PC-9 (cell line): ENCODE measurements around the gene TNC. TPM values are rescaled to one million over a fixed set of nuclear protein-coding genes. Genes with fewer than 3 reads are reported as not detected.

Experiments
- BruUV-seq: library from RNA; stranded (reverse); fragments of 400-500 nt; replicated peaks from 2 replicates; lab custom pipeline; 2021; lab: Mats Ljungman, UMichigan
- CTCF ChIA-PET: fragments of 300-600 bp; sonication (Branson Sonifier 250); formaldehyde crosslinking; loops from one replicate; lab custom pipeline; 2022; ENCODE audit warnings: antibody characterized with exemption; lab: Charles Lee
- POLR2A ChIA-PET: fragments of 300-600 bp; sonication (Branson Sonifier 250); formaldehyde crosslinking; loops from one replicate; lab custom pipeline; 2022; ENCODE audit warnings: antibody characterized with exemption; ENCODE audit not compliant: unreplicated experiment; lab: Charles Lee
- DNase-seq, 2 experiments: peaks; one replicate each; pipeline versions ENCODE4 v3.0.0 to v3.0.0-alpha.2; 2015 to 2022; ENCODE audit warnings: mixed read lengths in 1 of 2
- H2AFZ ChIP-seq: fragments of 200-600 bp; sonication (generic); 2 replicates; pipeline ENCODE4 v1.8.1; 2017; ENCODE audit warnings: antibody characterized with exemption
- H3F3A ChIP-seq: fragments of 200-600 bp; sonication (generic); 2 replicates; pipeline ENCODE4 v1.8.1; 2017; ENCODE audit warnings: antibody characterized with exemption, mild to moderate bottlenecking, low read depth; ENCODE audit not compliant: insufficient read depth
- H3K27ac ChIP-seq: fragments of 200-600 bp; sonication (generic); 2 replicates; pipeline ENCODE4 v1.6.1; 2016; ENCODE audit warnings: mixed run types
- H3K27me3 ChIP-seq: fragments of 200-600 bp; sonication (generic); 2 replicates; pipeline ENCODE4 v1.6.1; 2016; ENCODE audit warnings: low read depth, mixed run types; ENCODE audit not compliant: insufficient read depth
- H3K36me3 ChIP-seq: fragments of 200-600 bp; sonication (generic); 2 replicates; pipeline ENCODE4 v1.6.1; 2016; ENCODE audit warnings: low read depth, mixed run types
- H3K4me1 ChIP-seq: fragments of 200-600 bp; sonication (generic); replicated peaks from 2 replicates; pipeline ENCODE4 v1.6.1; 2016; ENCODE audit warnings: mixed run types; ENCODE audit not compliant: insufficient read depth
- H3K4me2 ChIP-seq: fragments of 200-600 bp; sonication (generic); 2 replicates; pipeline ENCODE4 v1.6.1; 2017; ENCODE audit warnings: mixed run types
- H3K4me3 ChIP-seq: fragments of 200-600 bp; sonication (generic); 2 replicates; pipeline ENCODE4 v1.6.1; 2016; ENCODE audit warnings: mixed run types
- H3K79me2 ChIP-seq: fragments of 200-600 bp; sonication (generic); 2 replicates; pipeline ENCODE4 v1.6.1; 2017; ENCODE audit warnings: low read depth, mixed run types
- H3K9me2 ChIP-seq: fragments of 200-600 bp; sonication (generic); 2 replicates; pipeline ENCODE4 v1.8.1; 2017; ENCODE audit warnings: mild to moderate bottlenecking; ENCODE audit not compliant: insufficient read depth
- H3K9me3 ChIP-seq: fragments of 200-600 bp; sonication (generic); 2 replicates; pipeline ENCODE4 v1.8.1; 2016; ENCODE audit warnings: low read depth; ENCODE audit not compliant: insufficient read depth
- H4K20me1 ChIP-seq: fragments of 200-600 bp; sonication (generic); 2 replicates; pipeline ENCODE4 v1.8.1; 2017; ENCODE audit not compliant: insufficient read depth
- CTCF ChIP-seq: fragments of 200-600 bp; sonication (generic); conservative IDR thresholded peaks from 2 replicates; pipeline ENCODE4 v1.6.1; 2017; ENCODE audit warnings: mixed run types, antibody characterized with exemption, mild to moderate bottlenecking, moderate library complexity
- EZH2 ChIP-seq: fragments of 200-600 bp; sonication (generic); IDR thresholded peaks from 2 replicates; pipeline ENCODE4 v1.8.0; 2017; ENCODE audit warnings: antibody characterized with exemption, low read depth
- intact Hi-C: fragments of 100-400 bp; cut with micrococcal nuclease; formaldehyde crosslinking; loops from one replicate; pipeline ENCODE4 v1.10.0; 2022; ENCODE audit not compliant: unreplicated experiment
- total RNA-seq: library from RNA; stranded (reverse); gene quantifications from 2 replicates; pipeline ENCODE4 v1.2.3, GENCODE V29; 2021

TNC gene
- total RNA-seq, 1 experiment from 2014 or later = 1.1 TPM

GRCh38 chr9:115010874-115011273 is 107.1 kb downstream of the TNC start:
- ChIA-PET POLR2A (no interaction called here), CTCF (no interaction called here)
- Histone ChIP-seq H3K4me3 (no peak overlapping the region), H3F3A (no peaks in the 10 kb centered on the region), H3K27ac (no peak overlapping the region), H2AFZ (no peak overlapping the region), H3K79me2 (no peaks in the 10 kb centered on the region), H3K4me1 (no peaks in the 10 kb centered on the region), H4K20me1 (no peaks in the 10 kb centered on the region), H3K27me3 (peaks cover 24% of the 10 kb centered on the region; the same call in 1 of the 2 replicates), H3K36me3 (no peaks in the 10 kb centered on the region), H3K9me2 (no peaks in the 10 kb centered on the region), H3K9me3 (no peaks in the 10 kb centered on the region), H3K4me2 (no peak overlapping the region)
- no TSS peak for BruUV-seq
- intact Hi-C loops = loop anchor here (5.0 kb wide), 1 partner anchor 904 kb away; no protein-coding TSS in a partner anchor
- DNase-seq = no peak
- TF ChIP-seq EZH2 = no peak
- no peak for TF ChIP-seq CTCF

GRCh38 chr9:115008536-115009270 is 109.3 kb downstream of the TNC start:
- H3K27me3 ChIP-seq = peaks cover 34% of the 10 kb centered on the region; the same call in 1 of the 2 replicates
- no peak overlapping the region for H3K4me3 ChIP-seq
- no peaks in the 10 kb centered on the region for H3K9me3 ChIP-seq
- H3K79me2 ChIP-seq = no peaks in the 10 kb centered on the region
- H3K4me2 ChIP-seq = no peak overlapping the region
- H3K4me1 ChIP-seq = no peaks in the 10 kb centered on the region
- H4K20me1 ChIP-seq = no peaks in the 10 kb centered on the region
- H3K27ac ChIP-seq = no peak overlapping the region
- no TSS peak for BruUV-seq
- H3K9me2 ChIP-seq = no peaks in the 10 kb centered on the region
- H3K36me3 ChIP-seq = no peaks in the 10 kb centered on the region
- peak; percentile 37 to 44 for DNase-seq
- CTCF ChIA-PET = interaction anchor here (0.7 kb wide), 1 partner anchor 337 kb away, joined by 4 read pairs; no protein-coding TSS in a partner anchor
- H2AFZ ChIP-seq = no peak overlapping the region
- TF ChIP-seq CTCF (no peak), EZH2 (no peak)
- POLR2A ChIA-PET = interaction anchor here (0.7 kb wide), 1 partner anchor 203 kb away, joined by 4 read pairs; the partner anchor contains the start of gene TNFSF15
- intact Hi-C loops = no loop called here
- no peaks in the 10 kb centered on the region for H3F3A ChIP-seq

- Histone ChIP-seq H3K27me3 (peaks cover 30% of the 10 kb centered on the region; the same call in 1 of the 2 replicates), H3K4me1 (no peaks in the 10 kb centered on the region), H3K36me3 (no peaks in the 10 kb centered on the region), H3K4me3 (no peak overlapping the region), H3K27ac (no peak overlapping the region), H3K9me3 (no peaks in the 10 kb centered on the region), H3K4me2 (no peak overlapping the region), H4K20me1 (no peaks in the 10 kb centered on the region), H2AFZ (no peak overlapping the region), H3K79me2 (no peaks in the 10 kb centered on the region), H3F3A (no peaks in the 10 kb centered on the region), H3K9me2 (no peaks in the 10 kb centered on the region)
- CTCF ChIA-PET = interaction anchor here (0.5 kb wide), 1 partner anchor 9 kb away, joined by 3 read pairs; no protein-coding TSS in a partner anchor
- no TSS peak for BruUV-seq
- TF ChIP-seq EZH2 (no peak), CTCF (no peak)
- intact Hi-C loops = no loop called here
- POLR2A ChIA-PET = no interaction called here
- DNase-seq = no peak
Observed at GRCh38 chr9:115006660-115007059, 111.3 kb downstream of the TNC start.
